Measurements from ENCODE around the gene METRNL.

GRCh38 chr17:83070800-83071341, 8.5 kb upstream of the METRNL start:
- TF ChIP-seq EZH2phosphoT487 (IDR thresholded peaks at IDR 0.05; ENCODE audit: borderline replicate concordance, low read depth, low read length) (no peak), CTCF (conservative IDR thresholded peaks at IDR 0.05; ENCODE audit: low read length) (no peak)

Measured in OCI-LY7 (cell line).